Measurements from ENCODE around the gene TSPAN33. TPM values are rescaled to one million over a fixed set of nuclear protein-coding genes. Genes with fewer than 3 reads are reported as not detected.
"Not testable (repeated sequence)": the region's sequence is repeated elsewhere in the genome, so short reads cannot be mapped to it uniquely, and the experiment has no call there.

Gene TSPAN33
- total and polyA plus RNA-seq, 4 donors: 3.3 to 8.2 (median 5.9) TPM

GRCh38 chr7:129170441-129171021 lies 26.0 kb downstream of the TSPAN33 start:
- DNase-seq (no peak), ATAC-seq (ENCODE audit: insufficient read depth, low FRiP score) (no peak)
- Histone ChIP-seq H3K9me3 (ENCODE audit: control insufficient read depth in 4 of 4, insufficient read depth in 3 of 4, low read length in 3 of 4) (peaks cover 0 to 2% (median 0%) of the 10 kb centered on the region in 4 donors), H3K27ac (ENCODE audit: low read depth in 1 of 2, low read length in 1 of 2) (no peak overlapping the region), H3K27me3 (ENCODE audit: control insufficient read depth in 3 of 3, insufficient read depth in 3 of 3, low read length in 2 of 3) (peaks cover 0 to 23% (median 0%) of the 10 kb centered on the region in 3 donors), H3K36me3 (ENCODE audit: control insufficient read depth in 4 of 4, insufficient read depth in 4 of 4, low read length in 4 of 4) (no peaks in the 10 kb centered on the region), H3K4me1 (ENCODE audit: control insufficient read depth in 5 of 5, insufficient read depth in 5 of 5, low read length in 5 of 5) (peaks cover 0 to 26% (median 2%) of the 10 kb centered on the region in 5 donors), H3K9ac (ENCODE audit: insufficient read depth in 1 of 2, low read length in 2 of 2) (no peak overlapping the region), H3K4me3 (no peak overlapping the region)
- no peak for TF ChIP-seq CTCF (IDR thresholded peaks at IDR 0.05; ENCODE audit: control extremely low read depth, extremely low read depth)
- WGBS, 2 donors: 87% methylated on average over 11 of the region's 11 CpGs

- WGBS, 2 donors: 92 to 93% methylated on average over 7 of the region's 7 CpGs
- H3K4me3 ChIP-seq; ATAC-seq (ENCODE audit: insufficient read depth, low FRiP score); DNase-seq; H3K36me3 ChIP-seq (ENCODE audit: control insufficient read depth in 4 of 4, insufficient read depth in 4 of 4, low read length in 4 of 4); H3K9ac ChIP-seq (ENCODE audit: insufficient read depth in 1 of 2, low read length in 2 of 2); H3K9me3 ChIP-seq (ENCODE audit: control insufficient read depth in 4 of 4, insufficient read depth in 3 of 4, low read length in 3 of 4); H3K27ac ChIP-seq (ENCODE audit: low read depth in 1 of 2, low read length in 1 of 2): not testable (repeated sequence)
- Histone ChIP-seq H3K4me1 (ENCODE audit: control insufficient read depth in 5 of 5, insufficient read depth in 5 of 5, low read length in 5 of 5) (peaks cover 0 to 21% (median 2%) of the 10 kb centered on the region in 5 donors), H3K27me3 (ENCODE audit: control insufficient read depth in 3 of 3, insufficient read depth in 3 of 3, low read length in 2 of 3) (peaks cover 0 to 31% (median 0%) of the 10 kb centered on the region in 3 donors)
Observed at GRCh38 chr7:129173861-129174260, 29.4 kb downstream of the TSPAN33 start.

GRCh38 chr7:129176916-129177710 lies 32.6 kb downstream of the TSPAN33 start:
- ATAC-seq (ENCODE audit: insufficient read depth, low FRiP score) (no peak), DNase-seq (peak; percentile 25 to 79 (median 78))
- H3K4me3 ChIP-seq: no peak overlapping the region
- peaks cover 0 to 4% (median 0%) of the 10 kb centered on the region in 5 donors for H3K4me1 ChIP-seq (ENCODE audit: control insufficient read depth in 5 of 5, insufficient read depth in 5 of 5, low read length in 5 of 5)
- no peak overlapping the region for H3K27ac ChIP-seq (ENCODE audit: low read depth in 1 of 2, low read length in 1 of 2)
- H3K27me3 ChIP-seq (ENCODE audit: control insufficient read depth in 3 of 3, insufficient read depth in 3 of 3, low read length in 2 of 3): peaks cover 0 to 29% (median 0%) of the 10 kb centered on the region in 3 donors
- no peak overlapping the region for H3K9ac ChIP-seq (ENCODE audit: insufficient read depth in 1 of 2, low read length in 2 of 2)
- no peak for TF ChIP-seq CTCF (IDR thresholded peaks at IDR 0.05; ENCODE audit: control extremely low read depth, extremely low read depth)
- no peaks in the 10 kb centered on the region for H3K36me3 ChIP-seq (ENCODE audit: control insufficient read depth in 4 of 4, insufficient read depth in 4 of 4, low read length in 4 of 4)
- peaks cover 0 to 2% (median 0%) of the 10 kb centered on the region in 4 donors for H3K9me3 ChIP-seq (ENCODE audit: control insufficient read depth in 4 of 4, insufficient read depth in 3 of 4, low read length in 3 of 4)
- WGBS, 2 donors: 48 to 66% methylated on average over 11 of the region's 11 CpGs

- Histone ChIP-seq H3K36me3 (ENCODE audit: control insufficient read depth in 4 of 4, insufficient read depth in 4 of 4, low read length in 4 of 4) (no peaks in the 10 kb centered on the region), H3K27me3 (ENCODE audit: control insufficient read depth in 3 of 3, insufficient read depth in 3 of 3, low read length in 2 of 3) (peaks cover 0 to 4% (median 4%) of the 10 kb centered on the region in 3 donors), H3K9me3 (ENCODE audit: control insufficient read depth in 4 of 4, insufficient read depth in 3 of 4, low read length in 3 of 4) (no peaks in the 10 kb centered on the region), H3K9ac (ENCODE audit: insufficient read depth in 1 of 2, low read length in 2 of 2) (no peak overlapping the region), H3K27ac (ENCODE audit: low read depth in 1 of 2, low read length in 1 of 2) (no peak overlapping the region), H3K4me3 (no peak overlapping the region), H3K4me1 (ENCODE audit: control insufficient read depth in 5 of 5, insufficient read depth in 5 of 5, low read length in 5 of 5) (peaks cover 3 to 10% (median 4%) of the 10 kb centered on the region in 5 donors)
- no peak for DNase-seq
- 64 to 77% methylated on average over 6 of the region's 6 CpGs for WGBS, 2 donors
- no peak for TF ChIP-seq CTCF (IDR thresholded peaks at IDR 0.05; ENCODE audit: control extremely low read depth, extremely low read depth)
- no peak for ATAC-seq (ENCODE audit: insufficient read depth, low FRiP score)
Observed at GRCh38 chr7:129184981-129185670, 40.6 kb downstream of the TSPAN33 start.

Measured in lung (tissue), 12 donors.